Sigmoid colon (tissue), 7 donors: ENCODE results near the gene ETS1. TPM values are rescaled to one million over a fixed set of nuclear protein-coding genes. Genes with fewer than 3 reads are reported as not detected.

Source experiments
- DNase-seq: peaks from one replicate; pipeline ENCODE4 v3.0.0-alpha.2; 2019
- H3K27ac ChIP-seq, 4 donors: fragments of 200-600 bp; sonication (generic); one replicate each; pipeline ENCODE4 v1.5.1; 2016 to 2019; ENCODE audit warnings: mild to moderate bottlenecking in 1 of 4
- H3K27me3 ChIP-seq, 3 donors: fragments of 200-600 bp; sonication (generic); one replicate each; pipeline ENCODE4 v1.5.1; 2019; ENCODE audit warnings: mild to moderate bottlenecking in 1 of 3
- H3K36me3 ChIP-seq, 4 donors: fragments of 200-600 bp; sonication (generic); one replicate each; pipeline ENCODE4 v1.5.1; 2016 to 2019
- H3K4me1 ChIP-seq, 4 donors: fragments of 200-600 bp; sonication (generic); one replicate each; pipeline ENCODE4 v1.5.1; 2017 to 2019
- H3K4me3 ChIP-seq, 4 donors: fragments of 200-600 bp; sonication (generic); one replicate each; pipeline ENCODE4 v1.5.1; 2017 to 2019; ENCODE audit warnings: mild to moderate bottlenecking in 2 of 4, moderate library complexity in 1 of 4
- H3K9me3 ChIP-seq, 4 donors: fragments of 200-600 bp in 3 of 4; sonication (generic) in 3 of 4; one replicate each; pipeline versions ENCODE4 v1.5.1 to v1.6.1; 2013 to 2019
- EP300 ChIP-seq, 4 donors: sonication (generic); formaldehyde crosslinking; IDR thresholded peaks; one replicate each; pipeline ENCODE4 v1.6.1; 2017; ENCODE audit warnings: antibody characterized with exemption in 4 of 4
- POLR2A ChIP-seq, 2 donors: fragments of 450-650 bp; IDR thresholded peaks; one replicate each; pipeline ENCODE4 v1.6.1; 2016; ENCODE audit warnings: antibody characterized with exemption in 2 of 2, mild to moderate bottlenecking in 2 of 2, moderate library complexity in 2 of 2
- POLR2AphosphoS5 ChIP-seq, 4 donors: sonication (generic); formaldehyde crosslinking; IDR thresholded peaks; one replicate each; pipeline ENCODE4 v1.6.1; 2017; ENCODE audit warnings: antibody characterized with exemption in 4 of 4
- WGBS, 2 donors: extraction: QIAGEN DNeasy Blood & Tissue Kit; methylation state at CpG; one replicate each; pipeline ENCODE4 v1.1.7; 2013; 5-methylcytosine and 5-hydroxymethylcytosine counted together
- intact Hi-C: fragments of 100-400 bp; cut with DNase I; formaldehyde crosslinking; loops from one replicate; pipeline ENCODE4 v1.15.1; 2023
- polyA plus RNA-seq, 3 donors: library from polyadenylated mRNA; stranded (reverse); fragments of 200-250 nt; gene quantifications; one replicate each; pipeline ENCODE4 v1.2.3, GENCODE V29; 2013
- total RNA-seq, 4 donors: library from RNA; depleted of rRNA; stranded (reverse); fragments of >200 nt; gene quantifications; one replicate each; pipeline ENCODE4 v1.1.0, GENCODE V29; 2016
- TF ChIP-seq, protein P1 (sequence below), 4 experiments: fragments of 450-650 bp in 3 of 4; fragments of 200-600 bp in 1 of 4; IDR thresholded peaks; one replicate each; pipeline ENCODE4 v1.5.1; 2016 to 2019; ENCODE audit warnings: antibody characterized with exemption in 4 of 4, mild to moderate bottlenecking in 3 of 4, moderate library complexity in 2 of 4
- donor health status: healthy with polysubstance abuse.
- donor health status: Bipolar disorder and iron deficiency.
- donor health status: healthy.

ETS1 gene
- total and polyA plus RNA-seq, 7 donors: 12.5 to 122 (median 24.6) TPM

DNA sequence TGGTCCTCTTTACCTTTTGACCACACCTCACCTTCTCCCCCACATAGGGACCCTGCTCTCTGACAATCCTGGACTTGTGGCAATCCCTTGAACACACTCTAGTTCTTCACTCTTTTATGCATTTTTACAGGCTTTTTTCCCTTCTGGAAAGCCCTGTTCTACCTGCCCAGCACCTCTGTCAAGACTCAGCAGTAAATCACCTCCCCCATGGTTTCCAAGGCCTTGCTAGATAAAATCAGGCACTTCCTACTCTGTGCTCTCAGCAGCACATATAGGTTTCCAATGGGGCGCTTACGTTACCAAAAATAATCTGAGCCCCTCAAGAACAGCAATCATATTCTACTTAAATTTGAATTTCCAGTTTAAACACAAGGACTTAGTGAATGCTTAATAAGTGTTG is 53.9 kb downstream of the ETS1 start:
- no peaks in the 10 kb centered on the region for H3K9me3 ChIP-seq
- WGBS, 2 donors: 94 to 97% methylated on average over 2 of the region's 2 CpGs
- intact Hi-C loops: no loop called here
- peaks cover 0 to 8% (median 0%) of the 10 kb centered on the region in 4 donors for H3K4me1 ChIP-seq
- no peaks in the 10 kb centered on the region for H3K36me3 ChIP-seq
- H3K27me3 ChIP-seq: no peaks in the 10 kb centered on the region
- H3K4me3 ChIP-seq: no peak overlapping the region
- no peak overlapping the region for H3K27ac ChIP-seq
- DNase-seq: no peak
- TF ChIP-seq EP300 (IDR thresholded peaks at IDR 0.05): no peak
- no peak for TF ChIP-seq POLR2AphosphoS5 (IDR thresholded peaks at IDR 0.05)
- TF ChIP-seq, protein P1, sequence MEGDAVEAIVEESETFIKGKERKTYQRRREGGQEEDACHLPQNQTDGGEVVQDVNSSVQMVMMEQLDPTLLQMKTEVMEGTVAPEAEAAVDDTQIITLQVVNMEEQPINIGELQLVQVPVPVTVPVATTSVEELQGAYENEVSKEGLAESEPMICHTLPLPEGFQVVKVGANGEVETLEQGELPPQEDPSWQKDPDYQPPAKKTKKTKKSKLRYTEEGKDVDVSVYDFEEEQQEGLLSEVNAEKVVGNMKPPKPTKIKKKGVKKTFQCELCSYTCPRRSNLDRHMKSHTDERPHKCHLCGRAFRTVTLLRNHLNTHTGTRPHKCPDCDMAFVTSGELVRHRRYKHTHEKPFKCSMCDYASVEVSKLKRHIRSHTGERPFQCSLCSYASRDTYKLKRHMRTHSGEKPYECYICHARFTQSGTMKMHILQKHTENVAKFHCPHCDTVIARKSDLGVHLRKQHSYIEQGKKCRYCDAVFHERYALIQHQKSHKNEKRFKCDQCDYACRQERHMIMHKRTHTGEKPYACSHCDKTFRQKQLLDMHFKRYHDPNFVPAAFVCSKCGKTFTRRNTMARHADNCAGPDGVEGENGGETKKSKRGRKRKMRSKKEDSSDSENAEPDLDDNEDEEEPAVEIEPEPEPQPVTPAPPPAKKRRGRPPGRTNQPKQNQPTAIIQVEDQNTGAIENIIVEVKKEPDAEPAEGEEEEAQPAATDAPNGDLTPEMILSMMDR (IDR thresholded peaks at IDR 0.05): no peak
- no peak for TF ChIP-seq POLR2A (IDR thresholded peaks at IDR 0.05)

GRCh38 chr11:128532572-128533091 is 54.7 kb downstream of the ETS1 start:
- H3K9me3 ChIP-seq: no peaks in the 10 kb centered on the region
- H3K4me3 ChIP-seq: no peak overlapping the region
- DNase-seq: no peak
- 82 to 90% methylated on average over 6 of the region's 6 CpGs for WGBS, 2 donors
- peaks cover 0 to 8% (median 0%) of the 10 kb centered on the region in 4 donors for H3K4me1 ChIP-seq
- no peak for TF ChIP-seq POLR2AphosphoS5 (IDR thresholded peaks at IDR 0.05)
- TF ChIP-seq POLR2A (IDR thresholded peaks at IDR 0.05): no peak
- no peak for TF ChIP-seq EP300 (IDR thresholded peaks at IDR 0.05)
- TF ChIP-seq, protein P1 (IDR thresholded peaks at IDR 0.05): no peak
- no peaks in the 10 kb centered on the region for H3K27me3 ChIP-seq
- H3K36me3 ChIP-seq: no peaks in the 10 kb centered on the region
- intact Hi-C loops: no loop called here
- H3K27ac ChIP-seq: no peak overlapping the region

- Histone ChIP-seq H3K36me3 (no peaks in the 10 kb centered on the region), H3K4me3 (no peak overlapping the region), H3K4me1 (peaks cover 0 to 8% (median 0%) of the 10 kb centered on the region in 4 donors), H3K9me3 (no peaks in the 10 kb centered on the region), H3K27ac (no peak overlapping the region), H3K27me3 (no peaks in the 10 kb centered on the region)
- TF ChIP-seq, protein P1 (IDR thresholded peaks at IDR 0.05): no peak
- no peak for TF ChIP-seq POLR2A (IDR thresholded peaks at IDR 0.05)
- TF ChIP-seq POLR2AphosphoS5 (IDR thresholded peaks at IDR 0.05): no peak
- no peak for TF ChIP-seq EP300 (IDR thresholded peaks at IDR 0.05)
- WGBS, 2 donors: 85 to 94% methylated on average over 5 of the region's 5 CpGs
- intact Hi-C loops: no loop called here
- DNase-seq: no peak
Observed at GRCh38 chr11:128532016-128532571, 55.3 kb downstream of the ETS1 start.

GRCh38 chr11:128531588-128531987 is 55.8 kb downstream of the ETS1 start:
- no peaks in the 10 kb centered on the region for H3K36me3 ChIP-seq
- DNase-seq: no peak
- no peak overlapping the region for H3K4me3 ChIP-seq
- TF ChIP-seq EP300 (IDR thresholded peaks at IDR 0.05) (no peak), POLR2AphosphoS5 (IDR thresholded peaks at IDR 0.05) (no peak), POLR2A (IDR thresholded peaks at IDR 0.05) (no peak)
- TF ChIP-seq, protein P1 (IDR thresholded peaks at IDR 0.05): no peak
- intact Hi-C loops: no loop called here
- H3K4me1 ChIP-seq: peaks cover 0 to 8% (median 0%) of the 10 kb centered on the region in 4 donors
- no peak overlapping the region for H3K27ac ChIP-seq
- 91 to 93% methylated on average over 2 of the region's 2 CpGs for WGBS, 2 donors
- no peaks in the 10 kb centered on the region for H3K9me3 ChIP-seq
- no peaks in the 10 kb centered on the region for H3K27me3 ChIP-seq
